Spleen (tissue), 11 donors: Measurements from ENCODE around the gene GDF2. TPM values are rescaled to one million over a fixed set of nuclear protein-coding genes. Genes with fewer than 3 reads are reported as not detected.

Experiments used
- DNase-seq: peaks from one replicate; pipeline ENCODE4 v3.0.0-alpha.2; 2020
- H3K27ac ChIP-seq, 8 donors: fragments of 200-600 bp; sonication (generic) in 7 of 8; 1 replicate in 4 of 8; 2 replicates in 4 of 8; pipeline versions ENCODE4 v1.5.0 to v1.8.0; 2016 to 2021; ENCODE audit warnings: inconsistent platforms in 4 of 8, mild to moderate bottlenecking in 4 of 8, moderate library complexity in 1 of 8
- H3K27me3 ChIP-seq, 7 donors: fragments of 200-600 bp; sonication (generic) in 6 of 7; replicated peaks in 1 of 7; 1 replicate in 4 of 7; 2 replicates in 3 of 7; pipeline versions ENCODE4 v1.5.0 to v1.8.0; 2016 to 2021; ENCODE audit warnings: inconsistent platforms in 3 of 7, mild to moderate bottlenecking in 1 of 7
- H3K36me3 ChIP-seq, 6 donors: fragments of 200-600 bp; sonication (generic) in 5 of 6; 1 replicate in 4 of 6; 2 replicates in 2 of 6; pipeline versions ENCODE4 v1.5.0 to v1.8.0; 2016 to 2021; ENCODE audit warnings: inconsistent platforms in 2 of 6
- H3K4me1 ChIP-seq, 6 donors: fragments of 200-600 bp; sonication (generic) in 5 of 6; 1 replicate in 3 of 6; 2 replicates in 3 of 6; pipeline versions ENCODE4 v1.5.0 to v1.8.0; 2016 to 2021; ENCODE audit warnings: inconsistent platforms in 3 of 6
- H3K4me3 ChIP-seq, 8 donors: fragments of 200-600 bp; sonication (generic) in 7 of 8; 1 replicate in 4 of 8; 2 replicates in 4 of 8; pipeline versions ENCODE4 v1.5.0 to v1.8.0; 2016 to 2021; ENCODE audit warnings: inconsistent platforms in 4 of 8, mild to moderate bottlenecking in 4 of 8, moderate library complexity in 2 of 8
- H3K9me3 ChIP-seq, 8 donors: fragments of 200-600 bp; sonication (generic) in 7 of 8; 1 replicate in 4 of 8; 2 replicates in 4 of 8; pipeline versions ENCODE4 v1.5.0 to v1.8.0; 2016 to 2021; ENCODE audit warnings: inconsistent platforms in 4 of 8
- CTCF ChIP-seq, 11 experiments: fragments of 200-600 bp in 7 of 11; fragments of 450-650 bp in 4 of 11; sonication (generic) in 4 of 11; IDR thresholded peaks in 8 of 11; conservative IDR thresholded peaks in 3 of 11; 1 replicate in 7 of 11; 2 replicates in 4 of 11; pipeline versions ENCODE4 v1.4.0 to v1.8.0; 2016 to 2021; ENCODE audit warnings: antibody characterized with exemption in 11 of 11, inconsistent platforms in 4 of 11, mild to moderate bottlenecking in 1 of 11
- POLR2A ChIP-seq, 3 donors: fragments of 450-650 bp; IDR thresholded peaks; one replicate each; pipeline ENCODE4 v1.5.1; 2017; ENCODE audit warnings: antibody characterized with exemption in 3 of 3, mild to moderate bottlenecking in 1 of 3
- POLR2AphosphoS5 ChIP-seq, 3 donors: sonication (generic); formaldehyde crosslinking; IDR thresholded peaks; one replicate each; pipeline ENCODE4 v1.5.1; 2017; ENCODE audit warnings: antibody characterized with exemption in 3 of 3
- WGBS, 5 donors: extraction: QIAGEN DNeasy Blood & Tissue Kit in 3 of 5; methylation state at CpG; one replicate each; pipeline versions ENCODE4 v1.1.5 to v1.1.7; 2013 to 2018; 5-methylcytosine and 5-hydroxymethylcytosine counted together
- intact Hi-C: fragments of 100-400 bp; cut with DNase I; formaldehyde crosslinking; loops from one replicate; pipeline ENCODE4 v1.15.0; 2023; ENCODE audit warnings: low total_unique reads
- polyA plus RNA-seq, 3 donors: library from polyadenylated mRNA; stranded (reverse); fragments of 200-250 nt; gene quantifications; one replicate each; pipeline ENCODE4 v1.2.1, GENCODE V29; 2013
- total RNA-seq, 7 donors: library from RNA; depleted of rRNA in 3 of 7; stranded (reverse); fragments of >200 nt in 3 of 7; fragmentation: NEBNext Ultra II Directional in 4 of 7; extraction: Animal tissue kit (Norgen Biotek cat#: 25700) in 4 of 7; gene quantifications; one replicate each; pipeline versions ENCODE4 v1.1.0 to v1.2.1, GENCODE V29; 2016 to 2021
- donor health status: healthy with polysubstance abuse.
- donor health status: DM: no; HTN: no; CAD: no; lungs with moderate emphysema.
- donor health status: DM: no; HTN: no; CAD: no.
- donor health status: Bipolar disorder and iron deficiency.
- donor health status: healthy.
- donor health status: DM: no; HTN: no; CAD: no.
- donor health status: DM: yes; HTN: yes; CAD: no.

GDF2 gene
- total and polyA plus RNA-seq, 10 donors, result not detected

DNA sequence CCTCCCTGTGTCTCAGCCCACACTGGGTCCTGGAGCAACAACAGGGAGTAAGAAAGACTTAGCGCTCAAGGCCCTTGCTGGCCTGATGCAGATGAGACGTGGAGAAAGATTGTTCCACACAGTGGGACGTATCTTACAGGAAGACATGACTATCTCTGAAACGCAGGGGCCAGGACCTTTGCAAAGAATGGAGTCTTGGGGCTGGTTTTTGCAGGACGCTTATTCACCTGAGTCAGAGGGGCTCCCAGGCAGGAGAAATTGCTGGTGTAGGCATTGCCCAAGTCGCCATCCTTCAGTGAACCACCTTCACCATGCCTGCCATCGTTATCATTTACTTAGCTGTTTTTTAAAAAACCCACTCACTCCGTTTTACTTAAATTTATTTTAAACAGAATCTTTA, 34.0 kb upstream of the GDF2 start:
- peaks cover 0 to 20% (median 0%) of the 10 kb centered on the region in 6 donors for H3K4me1 ChIP-seq
- no peaks in the 10 kb centered on the region for H3K9me3 ChIP-seq
- TF ChIP-seq POLR2AphosphoS5 (IDR thresholded peaks at IDR 0.05) (no peak), CTCF (IDR thresholded peaks at IDR 0.05 in 8 of 11, conservative IDR thresholded peaks at IDR 0.05 in 3 of 11) (no peak), POLR2A (IDR thresholded peaks at IDR 0.05) (no peak)
- H3K36me3 ChIP-seq, result no peaks in the 10 kb centered on the region
- peaks cover 0 to 9% (median 0%) of the 10 kb centered on the region in 7 donors for H3K27me3 ChIP-seq
- 85 to 89% (median 88%) methylated on average over 8 of the region's 8 CpGs for WGBS, 5 donors
- DNase-seq, result no peak
- intact Hi-C loops, result no loop called here
- no peak overlapping the region for H3K27ac ChIP-seq
- H3K4me3 ChIP-seq, result no peak overlapping the region

DNA sequence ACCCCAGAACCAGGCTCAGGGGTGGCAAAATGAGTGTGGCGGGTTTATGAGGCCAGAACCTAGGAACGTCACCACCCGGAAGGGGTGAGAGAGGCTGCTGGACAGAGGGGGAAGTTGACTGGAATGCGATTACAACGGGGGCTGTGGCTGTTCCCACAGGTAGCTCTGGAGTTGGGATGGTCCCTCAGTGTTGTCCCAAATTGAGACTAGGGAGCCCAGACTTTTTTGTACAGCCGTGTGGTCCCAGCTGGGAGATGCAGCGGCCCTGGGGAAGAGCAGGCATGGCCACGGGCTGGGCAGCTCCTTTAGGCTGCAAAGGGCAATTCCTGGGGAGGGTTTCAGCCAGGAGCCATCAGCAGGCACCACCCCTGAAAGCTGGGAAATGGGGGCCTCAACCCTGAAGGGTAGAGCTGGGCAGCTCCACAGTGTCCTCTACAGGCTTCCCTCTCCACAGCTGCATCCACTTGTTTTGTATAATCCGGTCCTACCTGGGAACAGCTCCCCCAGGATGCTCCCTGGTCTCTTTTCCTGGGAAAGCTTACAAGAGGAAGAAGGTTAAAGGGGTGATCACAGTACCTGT, 33.2 kb upstream of the GDF2 start:
- Histone ChIP-seq H3K27me3 (peaks cover 0 to 12% (median 0%) of the 10 kb centered on the region in 7 donors), H3K27ac (no peak overlapping the region), H3K9me3 (no peaks in the 10 kb centered on the region), H3K36me3 (no peaks in the 10 kb centered on the region), H3K4me3 (no peak overlapping the region), H3K4me1 (peaks cover 0 to 20% (median 0%) of the 10 kb centered on the region in 6 donors)
- WGBS, 5 donors, result 63 to 82% (median 71%) methylated on average over 8 to 9 of the region's 9 CpGs
- TF ChIP-seq POLR2AphosphoS5 (IDR thresholded peaks at IDR 0.05), result no peak
- TF ChIP-seq CTCF (IDR thresholded peaks at IDR 0.05 in 8 of 11, conservative IDR thresholded peaks at IDR 0.05 in 3 of 11), result no peak
- TF ChIP-seq POLR2A (IDR thresholded peaks at IDR 0.05), result no peak
- intact Hi-C loops, result no loop called here
- peak; percentile 35 for DNase-seq

GRCh38 chr10:47289921-47290320, 32.3 kb upstream of the GDF2 start:
- TF ChIP-seq POLR2AphosphoS5 (IDR thresholded peaks at IDR 0.05) (no peak), CTCF (IDR thresholded peaks at IDR 0.05 in 8 of 11, conservative IDR thresholded peaks at IDR 0.05 in 3 of 11) (no peak), POLR2A (IDR thresholded peaks at IDR 0.05) (no peak)
- intact Hi-C loops, result no loop called here
- WGBS, 5 donors, result 92 to 96% (median 95%) methylated on average over 6 of the region's 6 CpGs

DNA sequence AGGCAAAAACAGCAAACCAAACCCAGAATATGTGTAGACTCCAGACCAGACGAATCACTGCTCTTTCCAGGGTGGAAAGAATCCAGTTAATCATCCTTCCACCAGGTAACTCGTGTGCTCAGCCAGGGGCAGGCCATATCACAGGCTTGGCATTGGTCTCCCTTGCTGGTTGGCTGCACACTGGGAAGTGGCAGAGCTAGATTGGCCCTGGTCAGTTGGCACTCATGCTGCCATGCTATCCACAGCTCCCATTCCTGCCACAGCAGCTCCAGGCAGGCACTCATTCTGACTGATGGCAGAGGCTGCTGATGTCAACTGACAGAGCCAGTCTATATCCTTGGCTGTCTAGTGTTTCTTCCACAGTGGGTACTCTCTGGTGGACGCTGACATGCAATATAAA, 31.9 kb upstream of the GDF2 start:
- intact Hi-C loops, result no loop called here

More at GRCh38 chr10:47289921-47290320, 32.3 kb upstream of the GDF2 start:
- Histone ChIP-seq H3K27ac (no peak overlapping the region), H3K4me1 (peaks cover 0 to 20% (median 0%) of the 10 kb centered on the region in 6 donors), H3K27me3 (peaks cover 0 to 21% (median 0%) of the 10 kb centered on the region in 7 donors), H3K4me3 (no peak overlapping the region), H3K36me3 (no peaks in the 10 kb centered on the region), H3K9me3 (no peaks in the 10 kb centered on the region)
- no peak for DNase-seq

More for the DNA sequence above, 31.9 kb upstream of the GDF2 start:
- no peak for TF ChIP-seq CTCF (IDR thresholded peaks at IDR 0.05 in 8 of 11, conservative IDR thresholded peaks at IDR 0.05 in 3 of 11)
- no peak for TF ChIP-seq POLR2A (IDR thresholded peaks at IDR 0.05)
- TF ChIP-seq POLR2AphosphoS5 (IDR thresholded peaks at IDR 0.05), result no peak
- H3K27me3 ChIP-seq, result peaks cover 0 to 25% (median 0%) of the 10 kb centered on the region in 7 donors
- peaks cover 0 to 16% (median 0%) of the 10 kb centered on the region in 6 donors for H3K4me1 ChIP-seq
- no peak overlapping the region for H3K4me3 ChIP-seq
- H3K36me3 ChIP-seq, result no peaks in the 10 kb centered on the region
- no peaks in the 10 kb centered on the region for H3K9me3 ChIP-seq
- WGBS, 5 donors, result 73 to 94% (median 85%) methylated on average over 2 to 3 of the region's 3 CpGs
- no peak for DNase-seq
- H3K27ac ChIP-seq, result no peak overlapping the region
